AG09309 (cell line): Measurements from ENCODE around the gene MPRIP.
"Not testable (repeated sequence)": the region's sequence is repeated elsewhere in the genome, so short reads cannot be mapped to it uniquely, and the experiment has no call there.

Experiments
- DNase-seq: peaks from one replicate; pipeline ENCODE4 v3.0.0-alpha.2; 2010; ENCODE audit warnings: low read depth
- H3K4me3 ChIP-seq: 2 replicates; pipeline ENCODE4 v1.5.1; 2011; ENCODE audit warnings: mild to moderate bottlenecking, low read depth, low read length, moderate library complexity; ENCODE audit not compliant: control insufficient read depth
- CTCF ChIP-seq: IDR thresholded peaks from 2 replicates; pipeline ENCODE4 v1.5.1; 2011; ENCODE audit warnings: mild to moderate bottlenecking, low read depth, low read length, inconsistent platforms; ENCODE audit not compliant: insufficient read depth, control insufficient read depth; ENCODE audit errors: missing control alignments

The MPRIP gene

GRCh38 chr17:17157041-17157440 lies 114.8 kb downstream of the MPRIP start:
- no peak overlapping the region for H3K4me3 ChIP-seq
- no peak for TF ChIP-seq CTCF
- no peak for DNase-seq

- not testable (repeated sequence) for DNase-seq, H3K4me3 ChIP-seq
Measured at GRCh38 chr17:17158506-17158905, 116.2 kb downstream of the MPRIP start.

- TF ChIP-seq CTCF = no peak
- H3K4me3 ChIP-seq = no peak overlapping the region
- no peak for DNase-seq
Measured at GRCh38 chr17:17159571-17159970, 117.3 kb downstream of the MPRIP start.

GRCh38 chr17:17161121-17161520 lies 118.9 kb downstream of the MPRIP start:
- DNase-seq = no peak
- no peak overlapping the region for H3K4me3 ChIP-seq
- TF ChIP-seq CTCF = no peak

GRCh38 chr17:17161759-17162158 lies 119.5 kb downstream of the MPRIP start:
- no peak overlapping the region for H3K4me3 ChIP-seq
- no peak for TF ChIP-seq CTCF
- no peak for DNase-seq

- no peak overlapping the region for H3K4me3 ChIP-seq
- no peak for TF ChIP-seq CTCF
- DNase-seq = no peak
Measured at GRCh38 chr17:17164156-17164555, 121.9 kb downstream of the MPRIP start.

- no peak for TF ChIP-seq CTCF
- DNase-seq = no peak
- no peak overlapping the region for H3K4me3 ChIP-seq
Measured at GRCh38 chr17:17164676-17165075, 122.4 kb downstream of the MPRIP start.
